Left renal pelvis (tissue), 4 donors: ENCODE measurements around the gene AHDC1. TPM values are rescaled to one million over a fixed set of nuclear protein-coding genes. Genes with fewer than 3 reads are reported as not detected.
"Not testable (repeated sequence)": the region's sequence is repeated elsewhere in the genome, so short reads cannot be mapped to it uniquely, and the experiment has no call there.

ENCODE experiments used
- DNase-seq, 4 donors: peaks; one replicate each; pipeline ENCODE4 v3.0.0-alpha.2; 2013; ENCODE audit warnings: low read depth in 4 of 4, low spot score in 3 of 4
- polyA plus RNA-seq, 4 donors: library from polyadenylated mRNA; unstranded; fragments of 120-200 nt; gene quantifications; one replicate each; pipeline ENCODE4 v1.2.1, GENCODE V29; 2013; ENCODE audit not compliant: insufficient read length in 4 of 4

The AHDC1 gene
- 10 to 100 TPM; 35.9 to 63.8 (median 52.3) TPM for polyA plus RNA-seq

DNA sequence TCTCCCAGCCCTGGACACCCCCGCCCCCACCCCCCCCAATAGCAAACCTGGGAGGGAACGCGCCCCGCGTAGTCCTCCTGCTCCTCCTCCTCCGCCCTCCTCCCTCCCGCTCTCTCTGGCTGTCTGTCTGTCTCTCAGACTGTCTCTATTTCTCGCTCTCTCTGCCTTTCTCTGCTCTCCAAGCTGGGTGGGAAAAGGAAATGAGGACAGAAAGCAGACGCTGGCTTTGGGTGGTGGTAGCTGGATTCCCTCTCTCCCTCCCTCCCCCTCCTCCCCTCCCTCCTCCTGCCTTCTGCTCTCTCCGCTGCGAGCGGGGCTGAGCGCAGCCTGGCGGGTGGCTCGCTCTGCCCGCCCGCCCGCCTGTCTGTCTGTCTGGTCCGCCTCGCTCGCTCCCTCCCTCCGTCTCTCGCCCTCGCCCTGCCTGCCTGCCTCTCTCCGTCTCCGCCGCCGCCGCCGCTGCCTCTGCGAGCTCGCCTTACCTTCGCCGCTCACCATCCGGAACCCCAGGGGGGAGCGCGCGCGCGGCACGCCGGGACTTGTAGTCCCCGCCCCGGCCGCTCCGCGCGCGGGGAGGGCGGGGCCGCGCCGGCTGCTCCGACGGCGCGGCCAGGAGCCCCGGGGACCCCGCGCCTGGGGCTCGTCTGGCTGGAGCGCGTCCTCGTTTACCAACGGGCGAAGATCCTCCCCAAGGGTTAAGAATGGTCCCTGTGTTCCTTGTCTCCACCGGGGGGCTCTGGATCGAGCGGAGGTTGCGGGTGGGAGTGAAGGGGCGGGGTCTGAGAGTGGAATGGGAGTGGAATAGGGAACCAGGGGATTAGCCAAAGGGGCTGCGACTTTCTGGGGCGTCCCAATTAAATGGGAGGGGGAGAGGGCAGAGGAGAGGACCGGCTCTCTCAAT is at the start of gene AHDC1:
TSS of gene AHDC1 (minus strand) at position 464 of the 898 bp plus-strand sequence. CDS start 52,029 bp downstream, outside the sequence.
- peak in 1 of 4 donors; percentile 76 for DNase-seq

GRCh38 chr1:27652111-27652864 is 48.3 kb upstream of the AHDC1 start:
- DNase-seq, result no peak

DNA sequence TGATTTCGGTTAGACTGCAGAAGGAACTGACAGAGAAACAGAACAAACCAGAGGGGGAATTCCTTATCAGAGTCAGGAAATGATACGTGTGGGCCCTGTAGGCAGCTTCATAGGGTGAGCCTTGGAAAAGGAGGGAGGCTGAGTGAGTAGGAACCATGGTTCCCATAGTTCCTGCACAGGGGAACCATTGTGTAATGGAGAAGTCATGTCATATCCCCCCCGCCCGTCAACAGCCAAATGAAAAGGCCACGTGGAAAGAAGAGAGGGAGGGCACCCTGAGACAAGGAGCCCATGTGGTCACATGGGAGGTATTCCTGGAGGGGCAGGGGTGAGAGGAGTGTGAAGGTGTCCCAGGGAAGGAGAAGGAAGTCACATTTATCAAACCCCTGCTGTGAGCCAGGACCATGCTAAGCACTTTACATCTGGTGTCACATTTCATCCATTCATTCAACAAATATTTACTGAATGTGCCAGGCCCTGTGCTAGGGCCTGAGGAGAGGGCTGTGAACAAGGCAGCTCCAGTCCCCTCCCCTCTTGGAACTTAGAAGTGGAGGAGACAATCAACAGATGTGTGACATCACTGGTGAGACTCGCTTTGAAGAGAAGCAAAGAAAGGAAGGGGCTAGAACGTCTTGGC is 46.7 kb upstream of the AHDC1 start:
- DNase-seq, result no peak

DNA sequence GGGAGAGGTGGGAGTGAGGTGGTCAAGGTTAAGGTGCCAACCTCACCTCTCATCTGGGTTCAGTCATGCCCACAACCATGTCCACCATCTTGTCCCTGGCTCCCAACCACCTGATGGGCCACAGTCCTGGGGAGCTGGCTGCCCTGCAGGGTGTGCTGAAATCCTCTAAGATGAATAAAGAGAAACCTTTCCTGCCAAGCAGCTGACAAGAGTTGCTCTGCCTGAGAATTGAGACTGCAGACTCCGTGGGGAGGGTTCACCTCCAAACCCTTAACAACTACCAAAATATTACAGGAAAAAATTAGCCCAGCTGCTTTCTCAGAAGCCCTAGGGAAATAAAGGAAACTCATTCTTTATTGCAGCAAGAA is 46.2 kb upstream of the AHDC1 start:
- DNase-seq, result no peak

DNA sequence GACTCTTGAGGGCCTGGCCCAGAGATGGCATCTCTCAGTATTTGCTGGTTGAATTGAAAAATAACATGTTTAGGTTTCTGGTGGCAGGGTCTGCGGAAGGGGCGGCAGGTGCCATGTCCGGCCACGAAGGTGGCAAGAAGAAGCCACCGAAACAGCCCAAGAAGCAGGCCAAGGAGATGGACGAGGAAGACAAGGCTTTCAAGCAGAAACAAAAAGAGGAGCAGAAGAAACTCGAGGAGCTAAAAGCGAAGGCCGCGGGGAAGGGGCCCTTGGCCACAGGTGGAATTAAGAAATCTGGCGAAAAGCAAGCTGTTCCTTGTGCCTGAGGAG is 45.3 kb upstream of the AHDC1 start:
- no peak for DNase-seq

- DNase-seq, result no peak
Measured at GRCh38 chr1:27648602-27649305, 44.8 kb upstream of the AHDC1 start.

- DNase-seq, result no peak
Measured at GRCh38 chr1:27647328-27647727, 43.4 kb upstream of the AHDC1 start.

DNA sequence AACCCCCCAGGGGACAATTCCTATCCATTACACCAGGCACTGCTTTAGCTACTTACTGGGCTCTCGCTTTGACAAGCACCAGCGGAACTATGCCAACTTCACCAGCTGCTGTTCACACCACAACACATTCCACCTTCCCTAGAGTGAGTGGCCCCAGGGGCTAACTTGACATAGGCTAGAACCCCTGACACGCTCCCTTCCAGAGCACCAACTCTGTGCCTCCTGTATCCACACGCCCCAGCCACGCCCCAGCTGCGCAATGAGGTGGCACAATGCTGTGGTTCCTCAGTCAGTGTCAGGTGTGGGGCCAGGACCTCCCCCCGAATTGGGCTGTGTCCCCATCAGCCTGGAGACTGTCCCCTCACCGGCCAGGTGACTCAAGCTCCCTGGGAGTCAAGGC is 42.7 kb upstream of the AHDC1 start:
- DNase-seq, result no peak

DNA sequence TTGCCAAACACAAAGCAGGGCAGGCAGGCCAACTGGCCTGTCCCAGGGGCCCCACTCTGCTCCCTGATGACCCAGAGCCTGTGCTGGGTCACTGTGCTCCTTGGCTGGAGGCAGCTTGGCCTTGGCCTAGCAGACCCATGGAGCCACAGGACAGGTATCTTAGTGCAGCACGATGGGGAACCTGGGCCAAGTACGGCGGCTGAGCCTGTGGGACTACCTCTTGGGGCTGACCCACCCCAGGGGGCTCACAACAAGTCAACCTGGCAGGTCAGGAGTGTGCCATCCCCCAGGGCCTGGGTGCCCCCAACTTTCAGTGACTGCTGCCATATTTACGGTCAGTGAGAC is 41.1 kb upstream of the AHDC1 start:
- DNase-seq, result no peak

- no peak for DNase-seq
Measured at GRCh38 chr1:27644369-27645070, 40.6 kb upstream of the AHDC1 start.

- no peak for DNase-seq
Measured at GRCh38 chr1:27643600-27644368, 39.8 kb upstream of the AHDC1 start.

GRCh38 chr1:27640514-27640913 is 36.6 kb upstream of the AHDC1 start:
- DNase-seq, result not testable (repeated sequence)

GRCh38 chr1:27638805-27639204 is 34.9 kb upstream of the AHDC1 start:
- no peak for DNase-seq

GRCh38 chr1:27638047-27638734 is 34.2 kb upstream of the AHDC1 start:
- no peak for DNase-seq

DNA sequence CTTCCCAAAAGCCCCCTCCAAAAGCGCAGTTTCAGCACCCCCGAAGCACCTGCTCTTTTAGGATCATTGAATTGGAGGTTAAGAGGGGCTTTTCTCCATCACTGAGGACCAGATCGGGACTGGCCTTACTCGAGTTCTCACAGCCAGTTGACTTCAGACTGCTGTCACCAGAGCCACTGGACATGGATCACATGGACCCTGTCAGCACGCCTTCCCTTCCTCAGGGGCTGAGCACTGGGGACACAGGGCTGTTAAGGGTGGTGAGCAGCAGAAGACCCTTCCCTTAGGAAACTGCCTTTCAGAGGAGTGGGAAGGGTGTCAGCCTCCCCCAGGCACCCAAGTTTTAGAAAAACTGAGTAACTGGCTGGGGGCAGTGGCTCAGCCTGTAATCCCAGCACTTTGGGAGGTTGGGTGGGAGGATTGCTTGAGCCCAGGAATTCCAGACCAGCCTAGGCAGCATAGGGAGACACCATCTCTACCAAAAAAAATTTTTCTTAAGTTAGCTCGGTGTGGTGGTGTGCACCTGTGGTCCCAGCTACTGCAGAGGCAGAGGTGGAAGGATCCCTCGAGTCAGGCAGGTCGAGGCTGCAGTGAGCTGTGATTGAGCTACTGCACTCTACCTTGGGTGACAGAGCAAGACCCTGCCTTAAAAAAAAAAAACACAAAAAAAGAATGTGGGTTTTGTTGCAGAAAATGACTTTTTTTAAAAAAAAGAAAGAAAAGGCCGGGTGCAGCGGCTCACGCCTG is 31.6 kb upstream of the AHDC1 start:
- no peak for DNase-seq

GRCh38 chr1:27634985-27635367 is 31.0 kb upstream of the AHDC1 start, which contains the start of gene FGR:
TSS of gene FGR (minus strand) at chr1:27635185. CDS start at chr1:27623916, 11,269 bp downstream.
- DNase-seq, result no peak

- no peak for DNase-seq
Measured at GRCh38 chr1:27634177-27634984, 30.4 kb upstream of the AHDC1 start.
